Hepatocyte (in vitro differentiated cells): ENCODE data around the gene FUS. TPM values are rescaled to one million over a fixed set of nuclear protein-coding genes. Genes with fewer than 3 reads are reported as not detected.
"Not testable (repeated sequence)": the region's sequence is repeated elsewhere in the genome, so short reads cannot be mapped to it uniquely, and the experiment has no call there.

Experiments used
- DNase-seq: peaks from one replicate; pipeline ENCODE4 v3.0.0-alpha.2; 2016; ENCODE audit warnings: low spot score
- H2AFZ ChIP-seq: fragments of 200-600 bp; sonication (generic); 2 replicates; pipeline ENCODE4 v1.6.0; 2016; ENCODE audit warnings: antibody characterized with exemption, mild to moderate bottlenecking
- H3K27ac ChIP-seq: fragments of 200-600 bp; sonication (generic); 2 replicates; pipeline ENCODE4 v1.5.1; 2016; ENCODE audit warnings: mild to moderate bottlenecking
- H3K27me3 ChIP-seq: fragments of 200-600 bp; sonication (generic); 2 replicates; pipeline ENCODE4 v1.6.1; 2016
- H3K36me3 ChIP-seq: fragments of 200-600 bp; sonication (generic); replicated peaks from 2 replicates; pipeline ENCODE4 v1.5.1; 2016; ENCODE audit warnings: low read depth; ENCODE audit not compliant: insufficient read depth
- H3K4me1 ChIP-seq: fragments of 200-600 bp; sonication (generic); 2 replicates; pipeline ENCODE4 v1.5.1; 2016; ENCODE audit warnings: mild to moderate bottlenecking, moderate library complexity; ENCODE audit not compliant: insufficient read depth
- H3K4me2 ChIP-seq: fragments of 200-600 bp; sonication (generic); 2 replicates; pipeline ENCODE4 v1.6.0; 2016
- H3K4me3 ChIP-seq: fragments of 200-600 bp; sonication (generic); 2 replicates; pipeline ENCODE4 v1.5.1; 2016; ENCODE audit warnings: mild to moderate bottlenecking
- H3K79me2 ChIP-seq: fragments of 200-600 bp; sonication (generic); 2 replicates; pipeline ENCODE4 v1.6.0; 2017; ENCODE audit warnings: mild to moderate bottlenecking
- H3K9me2 ChIP-seq: fragments of 200-600 bp; sonication (generic); replicated peaks from 2 replicates; pipeline ENCODE4 v1.6.0; 2017; ENCODE audit warnings: mild to moderate bottlenecking; ENCODE audit not compliant: insufficient read depth
- H3K9me3 ChIP-seq: fragments of 200-600 bp; sonication (generic); 2 replicates; pipeline ENCODE4 v1.5.1; 2016; ENCODE audit warnings: low read depth, mild to moderate bottlenecking
- H4K20me1 ChIP-seq: fragments of 200-600 bp; sonication (generic); 2 replicates; pipeline ENCODE4 v1.6.0; 2016; ENCODE audit warnings: mild to moderate bottlenecking; ENCODE audit not compliant: insufficient read depth, poor library complexity, severe bottlenecking
- EZH2 ChIP-seq: fragments of 200-600 bp; sonication (generic); IDR thresholded peaks from 2 replicates; pipeline ENCODE4 v1.6.1; 2016; ENCODE audit warnings: antibody characterized with exemption, mild to moderate bottlenecking, borderline replicate concordance
- EZH2phosphoT487 ChIP-seq: fragments of 200-600 bp; sonication (generic); IDR thresholded peaks from one replicate; pipeline ENCODE4 v1.6.1; 2018; ENCODE audit warnings: antibody characterized with exemption, mild to moderate bottlenecking, low read depth, moderate library complexity; ENCODE audit not compliant: unreplicated experiment, severe bottlenecking
- WGBS: methylation state at CpG from one replicate; pipeline ENCODE4 v1.1.6; 2016; ENCODE audit warnings: low lambda C conversion rate; ENCODE audit errors: missing lambda C conversion rate; 5-methylcytosine and 5-hydroxymethylcytosine counted together
- polyA plus RNA-seq: library from polyadenylated mRNA; unstranded; fragments of >200 nt; fragmentation: Nextera tagmentation; extraction: Ambion mirVana; gene quantifications from 2 replicates; pipeline ENCODE4 v1.2.1, GENCODE V29; 2016
- total RNA-seq: library from RNA; depleted of rRNA; stranded (reverse); fragments of >200 nt; gene quantifications from 2 replicates; pipeline ENCODE4 v1.2.3, GENCODE V29; 2014
- TF ChIP-seq, protein P1 (sequence below): fragments of 200-600 bp; sonication (generic); IDR thresholded peaks from 2 replicates; pipeline ENCODE4 v1.5.1; 2016; ENCODE audit warnings: antibody characterized with exemption, mild to moderate bottlenecking; ENCODE audit not compliant: poor library complexity

FUS gene
- total and polyA plus RNA-seq, 2 experiments from 2014 or later = 47.4 to 327 TPM

DNA sequence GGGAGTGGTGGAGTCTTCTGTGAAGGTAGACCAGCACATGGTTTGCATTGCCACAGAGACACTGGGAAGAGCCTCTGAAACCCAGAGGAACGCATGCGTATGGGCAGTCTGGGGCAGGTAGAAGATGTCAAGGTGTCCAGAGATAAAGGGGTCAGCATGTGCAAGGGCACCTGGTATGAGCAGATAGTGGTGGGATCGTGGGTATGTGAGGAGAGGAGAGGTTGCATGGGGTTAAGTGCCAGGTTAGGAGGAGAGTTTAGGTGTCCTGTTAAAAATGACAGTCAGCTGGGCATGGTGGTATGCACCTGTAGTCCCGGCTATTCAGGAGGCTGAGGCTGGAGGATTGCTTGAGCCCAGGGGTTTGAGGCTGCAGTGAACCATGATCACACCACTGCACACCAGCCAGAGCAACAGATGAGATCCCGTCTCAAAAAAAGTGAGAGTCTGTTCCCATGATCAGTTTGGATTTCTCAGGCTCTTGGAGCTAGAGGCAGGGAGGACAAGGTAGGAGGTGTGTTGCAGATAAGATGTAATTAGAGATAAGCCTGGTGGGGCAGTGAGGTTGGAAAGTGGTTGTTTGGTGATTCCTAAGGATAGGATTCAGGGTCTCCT lies 19.6 kb downstream of the FUS start:
- WGBS = 97% methylated on average over 5 of the region's 5 CpGs
- Histone ChIP-seq H3K27me3 (peaks cover 5% of the 10 kb centered on the region), H3K36me3 (no peaks in the 10 kb centered on the region), H3K4me1 (peaks cover 14% of the 10 kb centered on the region), H3K79me2 (no peaks in the 10 kb centered on the region), H3K27ac (no peak overlapping the region), H3K4me2 (no peak overlapping the region), H3K9me3 (no peaks in the 10 kb centered on the region), H2AFZ (no peak overlapping the region), H4K20me1 (peaks cover 38% of the 10 kb centered on the region), H3K4me3 (no peak overlapping the region), H3K9me2 (no peaks in the 10 kb centered on the region)
- no peak for DNase-seq
- TF ChIP-seq, protein P1, sequence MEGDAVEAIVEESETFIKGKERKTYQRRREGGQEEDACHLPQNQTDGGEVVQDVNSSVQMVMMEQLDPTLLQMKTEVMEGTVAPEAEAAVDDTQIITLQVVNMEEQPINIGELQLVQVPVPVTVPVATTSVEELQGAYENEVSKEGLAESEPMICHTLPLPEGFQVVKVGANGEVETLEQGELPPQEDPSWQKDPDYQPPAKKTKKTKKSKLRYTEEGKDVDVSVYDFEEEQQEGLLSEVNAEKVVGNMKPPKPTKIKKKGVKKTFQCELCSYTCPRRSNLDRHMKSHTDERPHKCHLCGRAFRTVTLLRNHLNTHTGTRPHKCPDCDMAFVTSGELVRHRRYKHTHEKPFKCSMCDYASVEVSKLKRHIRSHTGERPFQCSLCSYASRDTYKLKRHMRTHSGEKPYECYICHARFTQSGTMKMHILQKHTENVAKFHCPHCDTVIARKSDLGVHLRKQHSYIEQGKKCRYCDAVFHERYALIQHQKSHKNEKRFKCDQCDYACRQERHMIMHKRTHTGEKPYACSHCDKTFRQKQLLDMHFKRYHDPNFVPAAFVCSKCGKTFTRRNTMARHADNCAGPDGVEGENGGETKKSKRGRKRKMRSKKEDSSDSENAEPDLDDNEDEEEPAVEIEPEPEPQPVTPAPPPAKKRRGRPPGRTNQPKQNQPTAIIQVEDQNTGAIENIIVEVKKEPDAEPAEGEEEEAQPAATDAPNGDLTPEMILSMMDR = no peak
- TF ChIP-seq EZH2phosphoT487 = no peak
- TF ChIP-seq EZH2 = no peak

DNA sequence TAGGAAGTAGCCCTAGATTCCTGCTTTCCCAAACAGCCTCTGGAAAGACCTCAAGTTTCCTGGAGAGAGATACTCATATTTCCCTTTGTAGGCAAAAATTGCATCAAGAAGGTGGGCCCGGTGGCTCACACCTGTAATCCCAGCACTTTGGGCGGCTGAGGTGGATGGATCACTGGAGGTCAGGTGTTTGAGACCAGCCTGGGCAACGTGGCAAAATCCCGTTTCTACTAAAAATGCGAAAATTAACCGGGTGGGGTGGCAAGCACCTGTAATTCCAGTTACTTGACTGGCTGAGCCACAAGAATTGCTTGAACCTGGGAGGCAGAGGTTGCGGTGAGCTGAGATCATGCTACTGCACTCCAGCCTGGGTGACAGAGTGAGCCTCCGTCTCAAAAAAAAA lies 20.2 kb downstream of the FUS start:
- Histone ChIP-seq H4K20me1 (peaks cover 33% of the 10 kb centered on the region), H3K4me1 (peaks cover 14% of the 10 kb centered on the region)
- not testable (repeated sequence) for H3K4me3 ChIP-seq, H3K27me3 ChIP-seq, H2AFZ ChIP-seq, H3K9me2 ChIP-seq, H3K4me2 ChIP-seq, H3K9me3 ChIP-seq, H3K27ac ChIP-seq, H3K36me3 ChIP-seq, H3K79me2 ChIP-seq, DNase-seq
- WGBS = 93% methylated on average over 8 of the region's 8 CpGs

- no peak for DNase-seq
- Histone ChIP-seq H3K79me2 (no peaks in the 10 kb centered on the region), H3K4me2 (peak overlapping the region; percentile 98), H3K9me2 (no peaks in the 10 kb centered on the region), H3K4me1 (peaks cover 14% of the 10 kb centered on the region), H3K4me3 (no peak overlapping the region), H3K27ac (no peak overlapping the region), H4K20me1 (peaks cover 24% of the 10 kb centered on the region), H3K27me3 (peaks cover 11% of the 10 kb centered on the region), H3K9me3 (no peaks in the 10 kb centered on the region), H2AFZ (no peak overlapping the region), H3K36me3 (no peaks in the 10 kb centered on the region)
- 74% methylated on average over 8 of the region's 8 CpGs for WGBS
- TF ChIP-seq EZH2 (no peak), EZH2phosphoT487 (no peak)
- TF ChIP-seq, protein P1 = no peak
Observed at GRCh38 chr16:31200821-31201568, 21.1 kb downstream of the FUS start.

GRCh38 chr16:31201582-31202413 lies 21.9 kb downstream of the FUS start:
- H3K27ac ChIP-seq = no peak overlapping the region
- peak overlapping the region; percentile 86 for H2AFZ ChIP-seq
- TF ChIP-seq, protein P1 = no peak
- TF ChIP-seq EZH2phosphoT487 = no peak
- no peak for TF ChIP-seq EZH2
- 13% methylated on average over 32 of the region's 35 CpGs for WGBS
- peak overlapping the region; percentile 63 for H3K4me3 ChIP-seq
- peaks cover 11% of the 10 kb centered on the region for H3K27me3 ChIP-seq
- H3K9me2 ChIP-seq = no peaks in the 10 kb centered on the region
- no peaks in the 10 kb centered on the region for H3K36me3 ChIP-seq
- no peaks in the 10 kb centered on the region for H3K9me3 ChIP-seq
- peak overlapping the region; percentile 98 for H3K4me2 ChIP-seq
- peaks cover 20% of the 10 kb centered on the region for H4K20me1 ChIP-seq
- H3K4me1 ChIP-seq = peaks cover 14% of the 10 kb centered on the region
- peak; percentile 44 for DNase-seq
- H3K79me2 ChIP-seq = no peaks in the 10 kb centered on the region
